Transverse colon (tissue), 4 donors: ENCODE results near the gene LRBA. TPM values are rescaled to one million over a fixed set of nuclear protein-coding genes. Genes with fewer than 3 reads are reported as not detected.

ENCODE experiments used
- DNase-seq: peaks from one replicate; pipeline ENCODE4 v3.0.0-alpha.2; 2019
- H3K27ac ChIP-seq, 4 donors: fragments of 200-600 bp; sonication (generic); 2 replicates each; pipeline ENCODE4 v1.5.1; 2016 to 2018; ENCODE audit warnings: inconsistent platforms in 4 of 4
- H3K27me3 ChIP-seq: fragments of 200-600 bp; sonication (generic); 2 replicates; pipeline ENCODE4 v1.5.1; 2017; ENCODE audit warnings: inconsistent platforms
- H3K36me3 ChIP-seq, 4 donors: fragments of 200-600 bp; sonication (generic); 2 replicates each; pipeline ENCODE4 v1.5.1; 2017 to 2019; ENCODE audit warnings: inconsistent platforms in 4 of 4
- H3K4me1 ChIP-seq, 4 donors: fragments of 200-600 bp; sonication (generic); 2 replicates each; pipeline ENCODE4 v1.5.1; 2017 to 2020; ENCODE audit warnings: inconsistent platforms in 4 of 4
- H3K4me3 ChIP-seq, 4 donors: fragments of 200-600 bp; sonication (generic); 1 replicate in 1 of 4; 2 replicates in 3 of 4; pipeline versions ENCODE4 v1.5.1 to v1.6.1; 2017 to 2019; ENCODE audit warnings: inconsistent platforms in 4 of 4
- H3K9me3 ChIP-seq, 2 donors: fragments of 200-600 bp; sonication (generic); 2 replicates each; pipeline ENCODE4 v1.5.1; 2017 to 2019; ENCODE audit warnings: inconsistent platforms in 2 of 2
- EP300 ChIP-seq: sonication (generic); formaldehyde crosslinking; IDR thresholded peaks from one replicate; pipeline ENCODE4 v1.6.1; 2017; ENCODE audit warnings: antibody characterized with exemption, low read depth
- POLR2A ChIP-seq: fragments of 450-650 bp; IDR thresholded peaks from one replicate; pipeline ENCODE4 v1.6.1; 2016; ENCODE audit warnings: antibody characterized with exemption, mild to moderate bottlenecking, moderate library complexity
- POLR2AphosphoS5 ChIP-seq, 3 donors: sonication (generic); formaldehyde crosslinking; IDR thresholded peaks; one replicate each; pipeline ENCODE4 v1.6.1; 2016; ENCODE audit warnings: antibody characterized with exemption in 3 of 3
- WGBS, 2 donors: methylation state at CpG; one replicate each; pipeline ENCODE4 v1.1.5; 2018; ENCODE audit warnings: low coverage in 1 of 2; 5-methylcytosine and 5-hydroxymethylcytosine counted together
- in situ Hi-C, 4 donors: fragments of 200-750 bp; cut with MboI; loops; one replicate each; pipeline versions ENCODE4 v1.15.0 to v1.15.1; 2017; ENCODE audit warnings: low sequenced_read_pairs in 3 of 4, low pct_ligation_motif_present in 1 of 4, low pct_unique_long_range_greater_than_20kb in 1 of 4
- intact Hi-C: fragments of 100-400 bp; cut with DNase I; formaldehyde crosslinking; loops from one replicate; pipeline ENCODE4 v1.15.1; 2023; ENCODE audit warnings: low total_unique reads
- total RNA-seq, 4 donors: library from RNA; depleted of rRNA; stranded (reverse); fragments of >200 nt; gene quantifications; one replicate each; pipeline ENCODE4 v1.1.0, GENCODE V29; 2016
- TF ChIP-seq, protein P1 (sequence below), 5 experiments: fragments of 200-600 bp in 3 of 5; fragments of 450-650 bp in 2 of 5; sonication (generic) in 3 of 5; IDR thresholded peaks; 1 replicate in 2 of 5; 2 replicates in 3 of 5; pipeline ENCODE4 v1.5.1; 2016 to 2017; ENCODE audit warnings: antibody characterized with exemption in 5 of 5, inconsistent platforms in 3 of 5, mild to moderate bottlenecking in 2 of 5, moderate library complexity in 1 of 5

LRBA gene
- total RNA-seq, 4 donors from 2014 or later, result 82.7 to 125 (median 112) TPM

- intact Hi-C loops, result loop anchor here (10.0 kb wide), 1 partner anchor 150 kb away; the partner anchor contains the start of gene DCLK2
- peak overlapping the region in 3 of 4 donors; percentile 22 to 53 (median 33) for H3K27ac ChIP-seq
Measured at GRCh38 chr4:150224896-150225591, 790.0 kb downstream of the LRBA start.

DNA sequence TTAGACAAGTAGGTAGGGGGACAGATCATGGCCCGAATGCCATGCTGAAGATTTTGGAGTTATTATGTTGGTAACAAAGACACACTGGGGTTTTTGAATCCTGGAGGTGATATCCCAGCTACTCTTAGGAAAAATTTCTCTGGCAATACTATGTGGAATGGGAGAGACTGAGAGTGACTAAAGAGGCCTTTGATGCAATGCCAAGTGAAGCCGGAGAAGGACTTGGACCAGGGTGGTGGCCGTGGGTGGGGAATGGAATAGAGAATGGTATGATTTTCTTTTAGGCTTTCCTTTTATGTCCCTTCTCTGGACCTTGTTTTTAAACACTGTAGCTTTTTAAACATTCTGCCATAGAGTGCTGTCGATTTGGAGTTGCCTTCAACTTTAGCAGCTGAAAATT is 795.2 kb downstream of the LRBA start:
- 55 to 57% methylated on average over 3 to 4 of the region's 4 CpGs for WGBS, 2 donors
- no peak overlapping the region for H3K27ac ChIP-seq
- intact Hi-C loops (loop anchor here (10.0 kb wide), 2 partner anchors 145 to 215 kb away; partner anchors contain the start of gene DCLK2), in situ Hi-C loops (loop anchor here (10.0 to 25.0 kb wide), 2 partner anchors 208 to 215 kb away; no protein-coding TSS in a partner anchor)
- H3K36me3 ChIP-seq, result no peaks in the 10 kb centered on the region
- DNase-seq, result no peak
- no peaks in the 10 kb centered on the region for H3K27me3 ChIP-seq
- TF ChIP-seq POLR2AphosphoS5 (IDR thresholded peaks at IDR 0.05) (no peak), EP300 (no peak), POLR2A (no peak)
- TF ChIP-seq, protein P1, sequence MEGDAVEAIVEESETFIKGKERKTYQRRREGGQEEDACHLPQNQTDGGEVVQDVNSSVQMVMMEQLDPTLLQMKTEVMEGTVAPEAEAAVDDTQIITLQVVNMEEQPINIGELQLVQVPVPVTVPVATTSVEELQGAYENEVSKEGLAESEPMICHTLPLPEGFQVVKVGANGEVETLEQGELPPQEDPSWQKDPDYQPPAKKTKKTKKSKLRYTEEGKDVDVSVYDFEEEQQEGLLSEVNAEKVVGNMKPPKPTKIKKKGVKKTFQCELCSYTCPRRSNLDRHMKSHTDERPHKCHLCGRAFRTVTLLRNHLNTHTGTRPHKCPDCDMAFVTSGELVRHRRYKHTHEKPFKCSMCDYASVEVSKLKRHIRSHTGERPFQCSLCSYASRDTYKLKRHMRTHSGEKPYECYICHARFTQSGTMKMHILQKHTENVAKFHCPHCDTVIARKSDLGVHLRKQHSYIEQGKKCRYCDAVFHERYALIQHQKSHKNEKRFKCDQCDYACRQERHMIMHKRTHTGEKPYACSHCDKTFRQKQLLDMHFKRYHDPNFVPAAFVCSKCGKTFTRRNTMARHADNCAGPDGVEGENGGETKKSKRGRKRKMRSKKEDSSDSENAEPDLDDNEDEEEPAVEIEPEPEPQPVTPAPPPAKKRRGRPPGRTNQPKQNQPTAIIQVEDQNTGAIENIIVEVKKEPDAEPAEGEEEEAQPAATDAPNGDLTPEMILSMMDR (IDR thresholded peaks at IDR 0.05), result no peak
- H3K9me3 ChIP-seq, result no peaks in the 10 kb centered on the region
- no peak overlapping the region for H3K4me3 ChIP-seq
- no peaks in the 10 kb centered on the region for H3K4me1 ChIP-seq

More at GRCh38 chr4:150224896-150225591, 790.0 kb downstream of the LRBA start:
- no peak for DNase-seq
- in situ Hi-C loops, result loop anchor here in 2 of 4 donors (25.0 kb wide), 1 partner anchor 213 kb away; no protein-coding TSS in a partner anchor
- WGBS, 2 donors, result 73 to 78% methylated on average over 6 of the region's 6 CpGs
- Histone ChIP-seq H3K4me1 (no peaks in the 10 kb centered on the region), H3K27me3 (no peaks in the 10 kb centered on the region), H3K4me3 (no peak overlapping the region), H3K36me3 (no peaks in the 10 kb centered on the region), H3K9me3 (no peaks in the 10 kb centered on the region)
- no peak for TF ChIP-seq POLR2A
- TF ChIP-seq, protein P1 (IDR thresholded peaks at IDR 0.05), result no peak
- no peak for TF ChIP-seq EP300
- no peak for TF ChIP-seq POLR2AphosphoS5 (IDR thresholded peaks at IDR 0.05)

GRCh38 chr4:150218447-150218846 is 796.6 kb downstream of the LRBA start:
- Histone ChIP-seq H3K4me3 (no peak overlapping the region), H3K9me3 (no peaks in the 10 kb centered on the region), H3K27ac (no peak overlapping the region), H3K4me1 (no peaks in the 10 kb centered on the region), H3K27me3 (no peaks in the 10 kb centered on the region), H3K36me3 (no peaks in the 10 kb centered on the region)
- intact Hi-C loops, result loop anchor here (10.0 kb wide), 1 partner anchor 214 kb away; no protein-coding TSS in a partner anchor
- in situ Hi-C loops, result loop anchor here (10.0 to 25.0 kb wide), 2 partner anchors 206 to 214 kb away; no protein-coding TSS in a partner anchor
- no peak for TF ChIP-seq POLR2AphosphoS5 (IDR thresholded peaks at IDR 0.05)
- TF ChIP-seq, protein P1 (IDR thresholded peaks at IDR 0.05), result no peak
- TF ChIP-seq EP300, result no peak
- TF ChIP-seq POLR2A, result no peak
- DNase-seq, result no peak
- WGBS, 2 donors, result 94 to 100% methylated on average over 1 to 2 of the region's 2 CpGs

GRCh38 chr4:150217808-150218207 is 797.3 kb downstream of the LRBA start:
- intact Hi-C loops (loop anchor here (10.0 kb wide), 1 partner anchor 213 kb away; no protein-coding TSS in a partner anchor), in situ Hi-C loops (loop anchor here (10.0 to 25.0 kb wide), 2 partner anchors 206 to 213 kb away; no protein-coding TSS in a partner anchor)
- 71 to 77% methylated on average over 8 of the region's 8 CpGs for WGBS, 2 donors
- H3K4me1 ChIP-seq, result no peaks in the 10 kb centered on the region
- no peak for DNase-seq
- H3K4me3 ChIP-seq, result no peak overlapping the region
- no peaks in the 10 kb centered on the region for H3K9me3 ChIP-seq
- H3K27me3 ChIP-seq, result no peaks in the 10 kb centered on the region
- H3K27ac ChIP-seq, result no peak overlapping the region
- TF ChIP-seq EP300 (no peak), POLR2A (no peak), POLR2AphosphoS5 (IDR thresholded peaks at IDR 0.05) (no peak)
- TF ChIP-seq, protein P1 (IDR thresholded peaks at IDR 0.05), result no peak
- H3K36me3 ChIP-seq, result no peaks in the 10 kb centered on the region
